HepG2 (cell line): ENCODE measurements around the gene SEPTIN5.

Experiments used
- BHLHE40 ChIP-seq: IDR thresholded peaks from 2 replicates; pipeline ENCODE4 v1.6.1; 2011; ENCODE audit warnings: low read length, improper control_type of control experiment
- EP300 ChIP-seq, 3 experiments: sonication (generic) in 1 of 3; formaldehyde crosslinking in 1 of 3; IDR thresholded peaks; 2 replicates each; pipeline versions ENCODE4 v1.5.1 to v1.6.1; 2011 to 2020; ENCODE audit warnings: low read depth in 2 of 3, low read length in 2 of 3, borderline replicate concordance in 1 of 3, improper control_type of control experiment in 1 of 3, mild to moderate bottlenecking in 1 of 3, missing genetic modification reagents in 1 of 3, moderate library complexity in 1 of 3
- KDM1A ChIP-seq: IDR thresholded peaks from 2 replicates; pipeline ENCODE4 v1.6.1; 2016; ENCODE audit warnings: missing compliant biosample characterization
- PAWR ChIP-seq: sonication (generic); formaldehyde crosslinking; IDR thresholded peaks from 2 replicates; pipeline ENCODE4 v1.4.0; 2020; ENCODE audit warnings: missing genetic modification reagents, mild to moderate bottlenecking, borderline replicate concordance
- POLR2AphosphoS5 ChIP-seq: IDR thresholded peaks from 2 replicates; pipeline ENCODE4 v1.6.1; 2012; ENCODE audit warnings: low read depth, low read length
- RAD51 ChIP-seq: fragments of 450-650 bp; IDR thresholded peaks from 2 replicates; pipeline ENCODE4 v1.6.1; 2016; ENCODE audit warnings: borderline replicate concordance
- XRCC5 ChIP-seq: fragments of 200-400 bp; formaldehyde crosslinking; optimal IDR thresholded peaks from 2 replicates; pipeline ENCODE3; 2017; ENCODE audit warnings: mild to moderate bottlenecking, low read length
- ZMAT3 ChIP-seq: sonication (generic); formaldehyde crosslinking; conservative IDR thresholded peaks from 2 replicates; pipeline ENCODE4 v1.7.0; 2021; ENCODE audit warnings: missing genetic modification reagents
- TF ChIP-seq, protein P1 (sequence below): sonication (generic); formaldehyde crosslinking; IDR thresholded peaks from 2 replicates; pipeline ENCODE4 v1.5.0; 2020; ENCODE audit warnings: mild to moderate bottlenecking, missing genetic modification reagents, moderate library complexity
- TF ChIP-seq, protein P2 (sequence below): sonication (generic); formaldehyde crosslinking; IDR thresholded peaks from 2 replicates; pipeline ENCODE4 v1.4.0; 2020; ENCODE audit warnings: missing genetic modification reagents
- TF ChIP-seq, protein P3 (sequence below): IDR thresholded peaks from 2 replicates; pipeline ENCODE4 v1.6.1; 2016; ENCODE audit warnings: low read depth, borderline replicate concordance

DNA sequence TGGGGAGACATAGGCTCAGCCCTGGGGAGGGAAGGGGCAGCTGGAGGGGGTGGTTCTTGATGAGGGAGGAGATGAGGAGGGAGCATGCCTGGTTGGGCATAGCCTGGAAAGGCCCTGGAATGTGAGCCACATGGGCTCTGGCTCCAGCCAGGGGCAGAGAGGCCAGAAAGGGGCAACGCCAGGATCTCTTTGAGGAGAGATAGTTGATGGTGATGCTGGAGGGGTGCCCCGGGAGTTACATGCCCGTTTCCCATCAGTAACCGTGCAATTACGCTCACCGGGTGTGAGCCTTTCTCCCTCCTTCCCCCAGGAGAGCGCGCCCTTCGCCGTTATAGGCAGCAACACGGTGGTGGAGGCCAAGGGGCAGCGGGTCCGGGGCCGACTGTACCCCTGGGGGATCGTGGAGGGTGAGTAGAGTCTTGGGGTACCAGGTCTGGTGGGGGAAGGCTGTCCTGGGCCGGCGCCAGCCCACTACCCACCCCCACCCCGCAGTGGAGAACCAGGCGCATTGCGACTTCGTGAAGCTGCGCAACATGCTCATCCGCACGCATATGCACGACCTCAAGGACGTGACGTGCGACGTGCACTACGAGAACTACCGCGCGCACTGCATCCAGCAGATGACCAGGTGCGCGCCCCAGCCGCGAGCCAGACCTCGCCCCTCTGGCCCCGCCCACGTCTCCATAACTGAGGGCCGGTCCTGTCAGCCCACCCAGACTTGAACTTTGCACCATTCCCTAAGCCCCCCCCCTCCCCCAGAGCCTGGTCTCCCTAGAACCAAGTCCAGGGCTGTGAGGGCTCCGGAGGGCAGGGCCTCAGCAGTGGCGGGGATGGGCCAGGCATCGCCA, 7.3 kb downstream of the SEPTIN5 start:
- TF ChIP-seq ZMAT3 (CRISPR knock-in tag) (no peak), PAWR (no peak), POLR2AphosphoS5 (no peak), KDM1A (CRISPR knock-in tag) (no peak), RAD51 (no peak), EP300 (IDR thresholded peaks at IDR 0.05; ENCODE audit: low read depth in 2 of 2, low read length in 2 of 2) (no peak), EP300 (CRISPR knock-in tag; IDR thresholded peaks at IDR 0.05; ENCODE audit: borderline replicate concordance) (no peak), BHLHE40 (no peak), XRCC5 (no peak)
- TF ChIP-seq, protein P1, sequence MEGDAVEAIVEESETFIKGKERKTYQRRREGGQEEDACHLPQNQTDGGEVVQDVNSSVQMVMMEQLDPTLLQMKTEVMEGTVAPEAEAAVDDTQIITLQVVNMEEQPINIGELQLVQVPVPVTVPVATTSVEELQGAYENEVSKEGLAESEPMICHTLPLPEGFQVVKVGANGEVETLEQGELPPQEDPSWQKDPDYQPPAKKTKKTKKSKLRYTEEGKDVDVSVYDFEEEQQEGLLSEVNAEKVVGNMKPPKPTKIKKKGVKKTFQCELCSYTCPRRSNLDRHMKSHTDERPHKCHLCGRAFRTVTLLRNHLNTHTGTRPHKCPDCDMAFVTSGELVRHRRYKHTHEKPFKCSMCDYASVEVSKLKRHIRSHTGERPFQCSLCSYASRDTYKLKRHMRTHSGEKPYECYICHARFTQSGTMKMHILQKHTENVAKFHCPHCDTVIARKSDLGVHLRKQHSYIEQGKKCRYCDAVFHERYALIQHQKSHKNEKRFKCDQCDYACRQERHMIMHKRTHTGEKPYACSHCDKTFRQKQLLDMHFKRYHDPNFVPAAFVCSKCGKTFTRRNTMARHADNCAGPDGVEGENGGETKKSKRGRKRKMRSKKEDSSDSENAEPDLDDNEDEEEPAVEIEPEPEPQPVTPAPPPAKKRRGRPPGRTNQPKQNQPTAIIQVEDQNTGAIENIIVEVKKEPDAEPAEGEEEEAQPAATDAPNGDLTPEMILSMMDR (CRISPR knock-in tag), result no peak
- TF ChIP-seq, protein P2, sequence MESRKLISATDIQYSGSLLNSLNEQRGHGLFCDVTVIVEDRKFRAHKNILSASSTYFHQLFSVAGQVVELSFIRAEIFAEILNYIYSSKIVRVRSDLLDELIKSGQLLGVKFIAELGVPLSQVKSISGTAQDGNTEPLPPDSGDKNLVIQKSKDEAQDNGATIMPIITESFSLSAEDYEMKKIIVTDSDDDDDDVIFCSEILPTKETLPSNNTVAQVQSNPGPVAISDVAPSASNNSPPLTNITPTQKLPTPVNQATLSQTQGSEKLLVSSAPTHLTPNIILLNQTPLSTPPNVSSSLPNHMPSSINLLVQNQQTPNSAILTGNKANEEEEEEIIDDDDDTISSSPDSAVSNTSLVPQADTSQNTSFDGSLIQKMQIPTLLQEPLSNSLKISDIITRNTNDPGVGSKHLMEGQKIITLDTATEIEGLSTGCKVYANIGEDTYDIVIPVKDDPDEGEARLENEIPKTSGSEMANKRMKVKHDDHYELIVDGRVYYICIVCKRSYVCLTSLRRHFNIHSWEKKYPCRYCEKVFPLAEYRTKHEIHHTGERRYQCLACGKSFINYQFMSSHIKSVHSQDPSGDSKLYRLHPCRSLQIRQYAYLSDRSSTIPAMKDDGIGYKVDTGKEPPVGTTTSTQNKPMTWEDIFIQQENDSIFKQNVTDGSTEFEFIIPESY (CRISPR knock-in tag), result no peak
- TF ChIP-seq, protein P3, sequence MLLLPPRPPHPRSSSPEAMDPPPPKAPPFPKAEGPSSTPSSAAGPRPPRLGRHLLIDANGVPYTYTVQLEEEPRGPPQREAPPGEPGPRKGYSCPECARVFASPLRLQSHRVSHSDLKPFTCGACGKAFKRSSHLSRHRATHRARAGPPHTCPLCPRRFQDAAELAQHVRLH (CRISPR knock-in tag), result no peak
